ENCODE results near the gene SPNS3. TPM values are rescaled to one million over a fixed set of nuclear protein-coding genes. Genes with fewer than 3 reads are reported as not detected.
A peak's percentile ranks its signal among the peaks of the same experiment; 100 is the strongest.

Gene SPNS3
- total and polyA plus RNA-seq, 9 of the 15 experiments (the other 6 are each of a cell fraction or from before 2014, with no cell fraction given), result not detected

GRCh38 chr17:4440021-4440420, 6.3 kb downstream of the SPNS3 start:
- ATAC-seq (no peak), FAIRE-seq (no peak), DNase-seq (ENCODE audit: extremely low read depth in 1 of 4, low spot score in 3 of 4) (no peak)
- peaks cover 15 to 50% of the 10 kb centered on the region in 2 experiments; a peak in 4 of 5 replicates for H3K27me3 ChIP-seq (ENCODE audit: control insufficient read depth in 2 of 2, insufficient read depth in 2 of 2, low read length in 2 of 2)
- no peaks in the 10 kb centered on the region for H3K9me3 ChIP-seq (replicated peaks; ENCODE audit: control insufficient read depth, insufficient read depth, low read depth, low read length)
- TF ChIP-seq KDM2B (CRISPR knock-in tag; IDR thresholded peaks at IDR 0.05) (no peak), ZBTB11 (CRISPR knock-in tag; IDR thresholded peaks at IDR 0.05) (no peak), ZNF449 (CRISPR knock-in tag; IDR thresholded peaks at IDR 0.05) (no peak), CBX1 (IDR thresholded peaks at IDR 0.05; ENCODE audit: low read depth) (no peak), SP2 (IDR thresholded peaks at IDR 0.05; ENCODE audit: extremely low read depth, low read depth, low read length, poor library complexity, severe bottlenecking) (no peak), ZNF324 (CRISPR knock-in tag; IDR thresholded peaks at IDR 0.05) (no peak), ZNF717 (CRISPR knock-in tag; IDR thresholded peaks at IDR 0.05) (no peak), ZFX (CRISPR knock-in tag; IDR thresholded peaks at IDR 0.05) (no peak), PKNOX1 (IDR thresholded peaks at IDR 0.05) (no peak), ZNF551 (CRISPR knock-in tag; IDR thresholded peaks at IDR 0.05) (no peak)
- WGBS (ENCODE audit: insufficient coverage, low coverage, missing lambda C conversion rate), result 20% methylated on average over 7 of the region's 8 CpGs
- no peaks in the 10 kb centered on the region for H3K36me3 ChIP-seq (ENCODE audit: control insufficient read depth, insufficient read depth, low read length)
- no peak overlapping the region for H3K4me3 ChIP-seq
- H3K4me1 ChIP-seq (replicated peaks in 1 of 2; ENCODE audit: control insufficient read depth in 2 of 2, insufficient read depth in 2 of 2, low read length in 2 of 2), result peaks cover 0 to 3% of the 10 kb centered on the region in 2 experiments; a peak in 3 of 5 replicates
- in situ Hi-C loops (cut with MboI) (no loop called here), intact Hi-C loops (cut with micrococcal nuclease) (no loop called here)
- H3K27ac ChIP-seq (ENCODE audit: extremely low read depth, low read depth, low read length), result no peak overlapping the region
- H4K20me1 ChIP-seq (replicated peaks; ENCODE audit: control insufficient read depth, insufficient read depth, low read length), result peaks cover 4% of the 10 kb centered on the region; the same call in 1 of the 2 replicates
- ChIA-PET POLR2A (interaction anchor here (0.8 kb wide), 1 partner anchor 24 kb away, joined by 3 read pairs; no protein-coding TSS in a partner anchor), CTCF (ENCODE audit: low intra/inter-chr PET ratio) (no interaction called here)
- H3K9ac ChIP-seq (ENCODE audit: insufficient read depth in 1 of 2, low read depth in 2 of 2, low read length in 2 of 2), result peak overlapping the region in 1 of 2 experiments; percentile 28; a peak in 1 of 4 replicates
- H3K4me2 ChIP-seq (ENCODE audit: insufficient read depth, low read length), result no peak overlapping the region
- no peaks in the 10 kb centered on the region for H3K9me1 ChIP-seq (ENCODE audit: control insufficient read depth, insufficient read depth, low read length)
- H2AFZ ChIP-seq (ENCODE audit: low read depth, low read length), result no peak overlapping the region
- no TSS peak for BruUV-seq (replicated peaks)
- no peaks in the 10 kb centered on the region for H3K79me2 ChIP-seq (ENCODE audit: control insufficient read depth, insufficient read depth, low read length)

Measured in K562 (cell line).